Fibroblast of lung (primary cell): ENCODE data around the gene RYR2.

Experiments
- CTCF ChIP-seq, 2 donors: IDR thresholded peaks in 1 of 2; conservative IDR thresholded peaks in 1 of 2; 1 replicate in 1 of 2; 2 replicates in 1 of 2; pipeline ENCODE4 v1.5.1; 2011 to 2012; ENCODE audit warnings: low read length in 2 of 2, control low read depth in 1 of 2, inconsistent platforms in 1 of 2, low read depth in 1 of 2, mild to moderate bottlenecking in 1 of 2
- EZH2 ChIP-seq: IDR thresholded peaks from 2 replicates; pipeline ENCODE4 v1.5.1; 2012; ENCODE audit warnings: low read length, control low read depth, mild to moderate bottlenecking; ENCODE audit errors: missing control alignments

GRCh38 chr1:237672748-237673147 is 630.8 kb downstream of the RYR2 start:
- peak in 1 of 2 donors; percentile 28 for TF ChIP-seq CTCF (conservative IDR thresholded peaks at IDR 0.05 in 1 of 2, IDR thresholded peaks at IDR 0.05 in 1 of 2; ENCODE audit: low read depth in 1 of 2, low read length in 2 of 2)
- no peak for TF ChIP-seq EZH2
